A549 (cell line): ENCODE results near the gene AURKA. TPM values are rescaled to one million over a fixed set of nuclear protein-coding genes. Genes with fewer than 3 reads are reported as not detected.

Source experiments
- ATAC-seq, 2 experiments: fragments of 200-7000 bp in 1 of 2; fragments of >200 bp in 1 of 2; cut with Nextera tagmentation in 1 of 2; cut with Tn5 transposase in 1 of 2; 3 replicates each; pipeline versions ENCODE4 v1.8.0 to v1.9.1; 2018 to 2020; ENCODE audit warnings: mild to moderate bottlenecking in 1 of 2, moderate library complexity in 1 of 2
- CTCF ChIA-PET: fragments of 300-600 bp; sonication (Branson Sonifier 250); formaldehyde crosslinking; extraction: SDS; loops from one replicate; lab custom pipeline; 2021; ENCODE audit warnings: antibody characterized with exemption, inconsistent platforms; lab: Yijun Ruan, JAX
- POLR2A ChIA-PET: fragments of 350-600 bp; formaldehyde crosslinking; extraction: SDS; loops from one replicate; lab custom pipeline; 2021; ENCODE audit warnings: antibody characterized with exemption, inconsistent platforms; lab: Yijun Ruan, JAX
- DNase-seq, 2 experiments: peaks; one replicate each; pipeline versions ENCODE4 v3.0.0 to v3.0.0-alpha.2; 2011 to 2016; ENCODE audit warnings: low read depth in 1 of 2, low spot score in 1 of 2
- FAIRE-seq: peaks from 2 replicates; lab custom pipeline; 2011; peaks lifted over from hg19 to GRCh38; lab: Jason Lieb, UNC
- H3K27ac ChIP-seq, 2 experiments: fragments of >200 bp; sonication (Bioruptor Twin); formaldehyde crosslinking; 3 replicates each; pipeline ENCODE4 v1.5.1; 2016 to 2017
- H3K4me1 ChIP-seq: fragments of >200 bp; sonication (Bioruptor Twin); formaldehyde crosslinking; 3 replicates; pipeline ENCODE4 v1.6.1; 2016
- H3K4me2 ChIP-seq: fragments of >200 bp; sonication (Bioruptor Twin); formaldehyde crosslinking; 3 replicates; pipeline ENCODE4 v1.6.1; 2016
- H3K4me3 ChIP-seq: fragments of >200 bp; sonication (Bioruptor Twin); formaldehyde crosslinking; 3 replicates; pipeline ENCODE4 v1.5.1; 2016
- H3K9me3 ChIP-seq: fragments of >200 bp; sonication (Bioruptor Twin); formaldehyde crosslinking; 3 replicates; pipeline ENCODE4 v1.6.1; 2016
- BHLHE40 ChIP-seq: IDR thresholded peaks from 2 replicates; pipeline ENCODE4 v1.6.1; 2012; ENCODE audit warnings: low read depth, low read length, inconsistent platforms
- CEBPB ChIP-seq, 2 experiments: fragments of >200 bp in 1 of 2; sonication (Bioruptor Twin) in 1 of 2; formaldehyde crosslinking in 1 of 2; IDR thresholded peaks; 2 replicates each; pipeline ENCODE4 v1.6.1; 2012 to 2016
- EHMT2 ChIP-seq: fragments of 200-600 bp; sonication (generic); IDR thresholded peaks from 2 replicates; pipeline ENCODE4 v1.6.1; 2016; ENCODE audit warnings: antibody characterized with exemption, low read depth, mild to moderate bottlenecking, moderate library complexity
- FOSB ChIP-seq: fragments of 250-450 bp; sonication (Bioruptor Pico); IDR thresholded peaks from 2 replicates; pipeline ENCODE4 v1.5.0; 2020; ENCODE audit warnings: mild to moderate bottlenecking, moderate library complexity
- FOSL2 ChIP-seq, 2 experiments: fragments of 450-650 bp in 1 of 2; fragments of >200 bp in 1 of 2; sonication (Bioruptor Twin) in 1 of 2; formaldehyde crosslinking; IDR thresholded peaks; 2 replicates each; pipeline versions ENCODE4 v1.5.0 to v1.6.1; 2016 to 2020; ENCODE audit warnings: mild to moderate bottlenecking in 1 of 2, moderate library complexity in 1 of 2
- GATA3 ChIP-seq: IDR thresholded peaks from 2 replicates; pipeline ENCODE4 v1.6.1; 2012; ENCODE audit warnings: borderline replicate concordance
- HDAC2 ChIP-seq: fragments of 200-600 bp; sonication (generic); IDR thresholded peaks from 2 replicates; pipeline ENCODE4 v1.6.1; 2016
- HOXB13 ChIP-seq: fragments of 250-450 bp; sonication (Bioruptor Pico); IDR thresholded peaks from 2 replicates; pipeline ENCODE4 v1.5.0; 2020; ENCODE audit warnings: low read depth, mild to moderate bottlenecking, moderate library complexity
- JUN ChIP-seq, 2 experiments: fragments of >200 bp; sonication (Bioruptor Twin); formaldehyde crosslinking; IDR thresholded peaks; 2 replicates in 1 of 2; 3 replicates in 1 of 2; pipeline ENCODE4 v1.6.1; 2016 to 2017
- KDM1A ChIP-seq: fragments of 200-600 bp; sonication (generic); IDR thresholded peaks from 2 replicates; pipeline ENCODE4 v1.6.1; 2016; ENCODE audit warnings: low read depth, mild to moderate bottlenecking
- MYC ChIP-seq: IDR thresholded peaks from 2 replicates; pipeline ENCODE4 v1.6.1; 2012; ENCODE audit warnings: mild to moderate bottlenecking, inconsistent platforms, low read length, improper control_type of control experiment, borderline replicate concordance
- NR3C1 ChIP-seq: fragments of >200 bp; sonication (Bioruptor Twin); formaldehyde crosslinking; IDR thresholded peaks from 3 replicates; pipeline ENCODE4 v1.6.1; 2017
- POLR2AphosphoS2 ChIP-seq: conservative IDR thresholded peaks from 2 replicates; pipeline ENCODE4 v1.6.1; 2012; ENCODE audit warnings: low read length, improper control_type of control experiment, inconsistent platforms
- RCOR1 ChIP-seq: fragments of 150-350 bp; IDR thresholded peaks from 2 replicates; pipeline ENCODE4 v1.6.1; 2014; ENCODE audit warnings: antibody characterized with exemption, low read length, low read depth
- RNF2 ChIP-seq: fragments of 200-600 bp; sonication (generic); IDR thresholded peaks from 2 replicates; pipeline ENCODE4 v1.6.1; 2016; ENCODE audit warnings: low read depth, mild to moderate bottlenecking, antibody characterized with exemption, moderate library complexity, borderline replicate concordance
- TP53 ChIP-seq: fragments of 250-450 bp; sonication (Bioruptor Pico); IDR thresholded peaks from 2 replicates; pipeline ENCODE4 v1.5.0; 2021; ENCODE audit warnings: mild to moderate bottlenecking, moderate library complexity
- ZC3H11A ChIP-seq: fragments of 450-650 bp; IDR thresholded peaks from 2 replicates; pipeline ENCODE4 v1.6.1; 2014; ENCODE audit warnings: antibody characterized with exemption, mild to moderate bottlenecking
- ZFP36 ChIP-seq: fragments of 450-650 bp; IDR thresholded peaks from 2 replicates; pipeline ENCODE4 v1.6.1; 2014; ENCODE audit warnings: borderline replicate concordance; ENCODE audit not compliant: partially characterized antibody
- ZNF302 ChIP-seq: fragments of 250-450 bp; sonication (Bioruptor Pico); IDR thresholded peaks from 2 replicates; pipeline ENCODE4 v1.9.0; 2021; ENCODE audit warnings: inconsistent platforms, mild to moderate bottlenecking, moderate library complexity
- ZSCAN20 ChIP-seq: fragments of 250-450 bp; sonication (Bioruptor Pico); IDR thresholded peaks from 2 replicates; pipeline ENCODE4 v1.8.0; 2022; ENCODE audit warnings: mild to moderate bottlenecking, moderate library complexity
- WGBS: methylation state at CpG from one replicate; pipeline ENCODE4 v1.1.6; 2017; ENCODE audit errors: missing lambda C conversion rate; 5-methylcytosine and 5-hydroxymethylcytosine counted together
- polyA plus RNA-seq, 4 experiments: library from polyadenylated mRNA; depleted of rRNA in 3 of 4; stranded (reverse); fragments of >200 nt; fragmentation: RNase III in 1 of 4; extraction: RNeasy Plus Mini Kit Qiagen cat#74134 plus additional on column Dnase treatment in 1 of 4; gene quantifications; 2 replicates in 3 of 4; 3 replicates in 1 of 4; pipeline ENCODE4 v1.2.3, GENCODE V29; 2011 to 2017
- TF ChIP-seq, protein P1 (sequence below): fragments of 250-450 bp; sonication (Bioruptor Pico); IDR thresholded peaks from 2 replicates; pipeline ENCODE4 v1.5.0; 2020; ENCODE audit warnings: low read depth, mild to moderate bottlenecking, moderate library complexity
- TF ChIP-seq, protein P2 (sequence below): IDR thresholded peaks from 2 replicates; pipeline ENCODE4 v1.6.1; 2012
- TF ChIP-seq, protein P3 (sequence below): fragments of 200-600 bp; sonication (generic); IDR thresholded peaks from 2 replicates; pipeline ENCODE4 v1.6.1; 2016; ENCODE audit warnings: antibody characterized with exemption, mild to moderate bottlenecking, moderate library complexity
- TF ChIP-seq, protein P4 (sequence below): fragments of >200 bp; sonication (Bioruptor Twin); formaldehyde crosslinking; IDR thresholded peaks from 3 replicates; pipeline ENCODE4 v1.6.1; 2016

Gene AURKA
- polyA plus RNA-seq, 2 of the 4 experiments (the other 2 are of a cell fraction), result 117 to 123 TPM

DNA sequence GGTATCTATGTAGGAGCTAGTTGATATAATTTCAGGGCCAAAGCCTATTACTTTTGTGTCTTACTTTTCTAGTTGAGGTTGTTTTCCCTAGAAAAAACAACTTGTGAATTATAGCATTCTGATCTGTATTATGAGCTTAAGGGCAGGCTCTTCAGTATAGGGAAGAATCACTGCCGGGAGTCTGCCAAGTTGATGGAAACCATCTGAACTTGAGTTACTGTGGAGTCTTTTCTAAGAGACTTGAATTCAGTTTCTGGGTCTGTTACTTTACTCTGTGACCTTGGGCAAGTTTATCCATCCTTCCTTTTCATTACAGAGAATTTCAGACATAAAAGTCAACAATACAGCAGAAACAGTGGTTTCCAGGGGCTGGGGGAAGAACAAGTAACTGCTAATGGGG is 17.9 kb upstream of the AURKA start (continued):
- TF ChIP-seq KDM1A (no peak), ZNF302 (CRISPR knock-in tag) (no peak), BHLHE40 (no peak), RCOR1 (no peak), FOSB (CRISPR knock-in tag) (no peak), HDAC2 (no peak)

DNA sequence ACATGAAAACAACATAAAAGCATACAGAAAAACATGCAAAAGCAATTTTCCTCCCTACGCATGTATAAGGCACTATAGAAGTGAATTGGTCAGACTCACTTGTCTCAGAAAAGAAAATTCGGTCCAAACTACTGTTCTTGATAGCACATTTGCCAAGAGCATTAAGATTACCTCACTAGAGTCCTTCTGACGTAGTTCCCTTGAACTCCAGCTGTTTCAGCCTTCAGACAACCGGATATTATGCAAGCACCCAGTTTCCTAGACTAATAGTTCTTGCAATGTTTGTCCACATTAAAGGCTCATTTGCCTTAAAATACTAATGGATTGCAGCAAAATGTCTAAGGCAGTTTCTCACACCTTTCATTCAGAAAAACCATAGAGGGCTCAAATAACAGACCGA is 17.5 kb upstream of the AURKA start:
- no peak for ATAC-seq
- H3K4me1 ChIP-seq, result no peaks in the 10 kb centered on the region
- no peaks in the 10 kb centered on the region for H3K9me3 ChIP-seq
- H3K4me3 ChIP-seq, result no peak overlapping the region
- no peak overlapping the region for H3K4me2 ChIP-seq
- WGBS, result 93% methylated on average over 5 of the region's 5 CpGs
- POLR2A ChIA-PET, result no interaction called here
- H3K27ac ChIP-seq, result no peak overlapping the region
- FAIRE-seq, result no peak
- CTCF ChIA-PET, result interaction anchor here (1.2 to 2.1 kb wide), 2 partner anchors 8 to 13 kb away, joined by 5 to 6 read pairs; no protein-coding TSS in a partner anchor
- no peak for DNase-seq
- TF ChIP-seq MYC, result no peak
- TF ChIP-seq ZC3H11A, result no peak
- TF ChIP-seq, protein P1, sequence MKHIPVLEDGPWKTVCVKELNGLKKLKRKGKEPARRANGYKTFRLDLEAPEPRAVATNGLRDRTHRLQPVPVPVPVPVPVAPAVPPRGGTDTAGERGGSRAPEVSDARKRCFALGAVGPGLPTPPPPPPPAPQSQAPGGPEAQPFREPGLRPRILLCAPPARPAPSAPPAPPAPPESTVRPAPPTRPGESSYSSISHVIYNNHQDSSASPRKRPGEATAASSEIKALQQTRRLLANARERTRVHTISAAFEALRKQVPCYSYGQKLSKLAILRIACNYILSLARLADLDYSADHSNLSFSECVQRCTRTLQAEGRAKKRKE (CRISPR knock-in tag), result no peak
- no peak for TF ChIP-seq EHMT2
- TF ChIP-seq GATA3, result no peak
- TF ChIP-seq, protein P2, sequence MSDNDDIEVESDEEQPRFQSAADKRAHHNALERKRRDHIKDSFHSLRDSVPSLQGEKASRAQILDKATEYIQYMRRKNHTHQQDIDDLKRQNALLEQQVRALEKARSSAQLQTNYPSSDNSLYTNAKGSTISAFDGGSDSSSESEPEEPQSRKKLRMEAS, result no peak
- TF ChIP-seq RNF2, result no peak
- TF ChIP-seq, protein P3, sequence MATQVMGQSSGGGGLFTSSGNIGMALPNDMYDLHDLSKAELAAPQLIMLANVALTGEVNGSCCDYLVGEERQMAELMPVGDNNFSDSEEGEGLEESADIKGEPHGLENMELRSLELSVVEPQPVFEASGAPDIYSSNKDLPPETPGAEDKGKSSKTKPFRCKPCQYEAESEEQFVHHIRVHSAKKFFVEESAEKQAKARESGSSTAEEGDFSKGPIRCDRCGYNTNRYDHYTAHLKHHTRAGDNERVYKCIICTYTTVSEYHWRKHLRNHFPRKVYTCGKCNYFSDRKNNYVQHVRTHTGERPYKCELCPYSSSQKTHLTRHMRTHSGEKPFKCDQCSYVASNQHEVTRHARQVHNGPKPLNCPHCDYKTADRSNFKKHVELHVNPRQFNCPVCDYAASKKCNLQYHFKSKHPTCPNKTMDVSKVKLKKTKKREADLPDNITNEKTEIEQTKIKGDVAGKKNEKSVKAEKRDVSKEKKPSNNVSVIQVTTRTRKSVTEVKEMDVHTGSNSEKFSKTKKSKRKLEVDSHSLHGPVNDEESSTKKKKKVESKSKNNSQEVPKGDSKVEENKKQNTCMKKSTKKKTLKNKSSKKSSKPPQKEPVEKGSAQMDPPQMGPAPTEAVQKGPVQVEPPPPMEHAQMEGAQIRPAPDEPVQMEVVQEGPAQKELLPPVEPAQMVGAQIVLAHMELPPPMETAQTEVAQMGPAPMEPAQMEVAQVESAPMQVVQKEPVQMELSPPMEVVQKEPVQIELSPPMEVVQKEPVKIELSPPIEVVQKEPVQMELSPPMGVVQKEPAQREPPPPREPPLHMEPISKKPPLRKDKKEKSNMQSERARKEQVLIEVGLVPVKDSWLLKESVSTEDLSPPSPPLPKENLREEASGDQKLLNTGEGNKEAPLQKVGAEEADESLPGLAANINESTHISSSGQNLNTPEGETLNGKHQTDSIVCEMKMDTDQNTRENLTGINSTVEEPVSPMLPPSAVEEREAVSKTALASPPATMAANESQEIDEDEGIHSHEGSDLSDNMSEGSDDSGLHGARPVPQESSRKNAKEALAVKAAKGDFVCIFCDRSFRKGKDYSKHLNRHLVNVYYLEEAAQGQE, result no peak
- no peak for TF ChIP-seq ZSCAN20 (CRISPR knock-in tag)
- no peak for TF ChIP-seq TP53 (CRISPR knock-in tag)
- no peak for TF ChIP-seq NR3C1
- no peak for TF ChIP-seq JUN (IDR thresholded peaks at IDR 0.05)
- TF ChIP-seq CEBPB (IDR thresholded peaks at IDR 0.05), result no peak
- TF ChIP-seq FOSL2 (IDR thresholded peaks at IDR 0.05), result no peak
- no peak for TF ChIP-seq FOSL2 (CRISPR knock-in tag; IDR thresholded peaks at IDR 0.05)
- no peak for TF ChIP-seq POLR2AphosphoS2
- TF ChIP-seq HOXB13 (CRISPR knock-in tag), result no peak
- TF ChIP-seq ZFP36, result no peak
- TF ChIP-seq, protein P4, sequence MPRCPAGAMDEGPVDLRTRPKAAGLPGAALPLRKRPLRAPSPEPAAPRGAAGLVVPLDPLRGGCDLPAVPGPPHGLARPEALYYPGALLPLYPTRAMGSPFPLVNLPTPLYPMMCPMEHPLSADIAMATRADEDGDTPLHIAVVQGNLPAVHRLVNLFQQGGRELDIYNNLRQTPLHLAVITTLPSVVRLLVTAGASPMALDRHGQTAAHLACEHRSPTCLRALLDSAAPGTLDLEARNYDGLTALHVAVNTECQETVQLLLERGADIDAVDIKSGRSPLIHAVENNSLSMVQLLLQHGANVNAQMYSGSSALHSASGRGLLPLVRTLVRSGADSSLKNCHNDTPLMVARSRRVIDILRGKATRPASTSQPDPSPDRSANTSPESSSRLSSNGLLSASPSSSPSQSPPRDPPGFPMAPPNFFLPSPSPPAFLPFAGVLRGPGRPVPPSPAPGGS, result no peak
- no peak for TF ChIP-seq FOSB (CRISPR knock-in tag)
